HG03097 (cell line): ENCODE measurements around the gene DHX16.
A peak's percentile ranks its signal among the peaks of the same experiment; 100 is the strongest.

Experiments used
- ATAC-seq: cut with Tn5 transposase; IDR thresholded peaks from one replicate; pipeline ENCODE4 v1.9.1; 2021; ENCODE audit not compliant: unreplicated experiment, low FRiP score

DHX16 gene

GRCh38 chr6:30643656-30644055 lies 29.1 kb downstream of the DHX16 start:
- no peak for ATAC-seq

GRCh38 chr6:30641048-30641447 lies 31.8 kb downstream of the DHX16 start:
- ATAC-seq, result no peak

GRCh38 chr6:30640481-30640880 lies 32.3 kb downstream of the DHX16 start:
- ATAC-seq, result no peak

- no peak for ATAC-seq
These were observed 37.0 kb downstream of the DHX16 start for GRCh38 chr6:30635834-30636233.

GRCh38 chr6:30626484-30627366 lies 46.1 kb downstream of the DHX16 start, which contains the start of gene ATAT1:
Gene ATAT1, plus strand, starts transcription at chr6:30626874.
- ATAC-seq, result peak; percentile 72

- no peak for ATAC-seq
These were observed 47.3 kb downstream of the DHX16 start for GRCh38 chr6:30625511-30625910.

GRCh38 chr6:30619561-30619960 lies 53.2 kb downstream of the DHX16 start:
- ATAC-seq, result no peak

- ATAC-seq, result no peak
These were observed 54.5 kb downstream of the DHX16 start for GRCh38 chr6:30618270-30618797.

GRCh38 chr6:30617565-30618269 lies 55.1 kb downstream of the DHX16 start, which contains the start of gene MRPS18B:
Gene MRPS18B, plus strand, starts transcription at chr6:30617840. Its CDS starts 26 bp downstream, at chr6:30617866.
- ATAC-seq, result peak; percentile 69

GRCh38 chr6:30616811-30617564 lies 55.8 kb downstream of the DHX16 start, which contains the start of gene PPP1R10:
Gene PPP1R10, minus strand, starts transcription at chr6:30617243. Its CDS starts 7,299 bp downstream, at chr6:30609944.
- ATAC-seq, result peak; percentile 76

GRCh38 chr6:30615958-30616810 lies 56.6 kb downstream of the DHX16 start:
- ATAC-seq, result no peak

- no peak for ATAC-seq
These were observed 57.4 kb downstream of the DHX16 start for GRCh38 chr6:30615219-30615957.

- peak; percentile 27 for ATAC-seq
These were observed 58.0 kb downstream of the DHX16 start for GRCh38 chr6:30614843-30615218.

- no peak for ATAC-seq
These were observed 58.6 kb downstream of the DHX16 start for GRCh38 chr6:30614044-30614842.

- ATAC-seq, result no peak
These were observed 59.4 kb downstream of the DHX16 start for GRCh38 chr6:30613251-30614043.

- ATAC-seq, result no peak
These were observed 60.0 kb downstream of the DHX16 start for GRCh38 chr6:30612687-30613248.

- ATAC-seq, result no peak
These were observed 60.6 kb downstream of the DHX16 start for GRCh38 chr6:30612213-30612612.
